Measurements from ENCODE around the gene FAM177B.
A peak's percentile ranks its signal among the peaks of the same experiment; 100 is the strongest.
"Not testable (repeated sequence)": the region's sequence is repeated elsewhere in the genome, so short reads cannot be mapped to it uniquely, and the experiment has no call there.

Gene FAM177B

DNA sequence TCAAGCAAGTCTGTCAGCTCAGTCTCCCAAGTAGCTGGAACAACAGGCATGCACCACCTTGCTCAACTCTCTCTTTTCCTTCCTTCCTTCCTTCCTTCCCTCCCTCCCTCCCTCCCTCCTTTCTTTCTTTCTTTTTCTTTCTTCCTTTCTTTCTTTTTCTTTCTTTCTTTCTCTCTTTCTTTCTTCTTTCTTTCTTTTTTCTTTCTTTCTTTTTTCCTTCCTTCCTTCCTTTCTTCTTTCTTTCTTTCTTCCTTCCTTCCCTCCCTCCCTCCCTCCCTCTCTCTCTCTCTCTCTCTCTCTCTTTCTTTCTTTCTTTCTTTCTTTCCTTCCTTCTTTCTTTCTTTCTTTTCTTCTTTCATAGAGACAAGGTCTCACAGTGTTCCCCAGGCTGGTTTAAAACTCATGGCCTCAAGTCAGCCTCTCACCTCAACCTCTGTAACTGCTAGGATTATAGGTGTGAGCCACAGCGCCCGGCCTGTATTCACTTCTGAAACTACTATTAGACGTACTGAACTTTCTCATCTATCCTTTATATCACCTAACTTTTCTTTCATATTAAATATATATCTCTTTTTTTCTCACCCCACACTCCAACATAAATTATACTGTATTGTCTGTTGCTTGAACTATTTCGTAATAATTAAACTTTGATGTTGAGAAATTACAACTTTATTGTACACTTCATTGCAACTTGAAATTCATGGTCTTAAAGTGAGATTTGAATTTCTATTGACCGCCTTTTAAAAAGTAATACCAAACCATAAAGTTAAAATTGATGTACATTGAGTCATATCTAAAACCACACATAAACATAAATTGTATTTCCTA, 4.8 kb downstream of the FAM177B start:
- not testable (repeated sequence) for DNase-seq

DNA sequence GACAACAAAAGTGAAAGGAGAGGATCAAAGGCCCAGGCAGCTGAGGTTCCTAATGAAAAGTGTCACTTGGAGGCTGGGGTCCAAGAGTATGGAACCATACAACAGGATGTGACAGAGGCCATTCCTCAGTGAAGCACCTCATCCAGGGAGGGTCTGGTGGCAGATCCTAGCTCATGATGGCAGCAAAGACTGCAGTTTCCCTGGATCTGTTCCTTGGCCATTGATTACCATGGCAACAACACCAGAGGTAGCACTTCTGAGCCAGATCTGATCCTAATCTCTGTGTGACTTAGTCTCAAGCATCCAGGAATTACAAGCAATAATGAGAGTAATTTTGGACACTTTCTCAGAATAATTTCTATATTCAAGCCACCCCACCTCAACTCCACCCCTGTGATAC, 12.9 kb downstream of the FAM177B start:
- no peak for DNase-seq

DNA sequence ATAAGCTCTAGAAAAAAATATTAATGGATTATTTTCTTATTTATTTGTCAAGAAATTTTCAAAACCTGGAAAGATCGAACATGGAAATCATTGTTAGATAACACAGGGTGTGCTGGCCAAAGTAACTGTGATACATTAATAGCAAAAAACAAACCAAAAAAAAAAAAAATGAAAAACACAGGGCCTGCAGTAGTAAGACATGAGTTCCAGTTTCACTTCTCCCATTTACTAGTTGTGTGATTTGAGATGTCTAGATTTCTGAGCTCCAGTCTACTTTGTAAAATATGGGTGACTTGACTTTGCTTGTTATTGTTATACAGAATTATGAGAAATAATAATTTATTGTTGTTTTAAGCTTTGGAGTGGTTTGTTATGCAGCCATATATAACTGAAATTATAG, 13.6 kb downstream of the FAM177B start:
- DNase-seq: no peak

DNA sequence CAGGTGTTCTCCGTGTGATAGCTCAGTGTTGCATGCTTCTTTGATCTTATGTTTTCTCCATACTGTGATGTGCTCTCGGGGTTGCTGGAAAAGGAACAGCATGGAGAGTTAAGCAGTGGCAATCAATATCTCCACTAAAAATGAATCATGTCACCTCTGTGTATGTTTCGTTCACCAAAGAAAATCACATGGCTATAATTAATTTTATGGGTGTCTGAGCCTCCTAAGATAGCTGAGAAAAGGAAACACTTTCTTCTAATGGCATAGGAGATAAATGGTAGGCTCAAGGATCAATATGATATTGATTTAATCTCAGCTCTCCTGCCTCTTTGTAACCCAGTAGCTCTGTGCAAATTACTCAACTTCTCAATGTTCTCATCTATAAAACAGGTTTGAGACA, 14.3 kb downstream of the FAM177B start:
- no peak for DNase-seq

DNA sequence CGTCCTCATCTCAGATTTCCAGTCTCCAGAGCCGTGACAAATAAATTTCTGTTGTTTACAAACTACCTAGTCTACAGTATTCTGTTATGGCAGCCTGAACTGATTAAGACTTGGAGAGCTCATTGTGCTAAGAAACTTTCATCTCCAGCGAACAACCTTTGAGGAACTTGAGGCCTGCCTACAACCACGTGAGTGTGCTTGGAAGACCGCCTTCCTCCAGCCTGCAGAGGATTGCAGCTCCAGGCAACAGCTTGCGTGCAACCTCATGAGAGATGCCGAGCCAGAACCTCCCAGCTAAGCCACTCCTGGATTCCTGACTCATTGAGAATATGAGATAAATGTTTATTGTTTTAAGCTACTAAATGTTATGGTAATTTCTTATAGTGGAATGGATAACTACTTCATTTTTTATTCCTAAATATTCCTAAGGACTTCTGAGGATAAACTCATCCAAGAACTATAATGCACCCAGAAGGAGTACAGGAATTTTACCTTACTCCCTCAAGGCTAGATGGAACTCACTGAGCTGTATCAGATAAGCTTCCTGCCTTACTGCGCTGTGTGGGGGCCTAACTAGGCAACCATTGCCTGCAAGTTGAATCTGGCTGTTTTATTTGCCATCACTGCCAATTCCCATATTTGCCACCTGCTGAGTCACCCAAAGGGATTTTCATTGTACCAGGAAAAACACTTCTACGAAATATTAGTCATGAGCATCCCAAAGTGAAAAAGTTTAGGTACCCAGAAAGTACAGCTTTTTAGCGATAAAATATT, 17.6 kb downstream of the FAM177B start:
- no peak for DNase-seq

DNA sequence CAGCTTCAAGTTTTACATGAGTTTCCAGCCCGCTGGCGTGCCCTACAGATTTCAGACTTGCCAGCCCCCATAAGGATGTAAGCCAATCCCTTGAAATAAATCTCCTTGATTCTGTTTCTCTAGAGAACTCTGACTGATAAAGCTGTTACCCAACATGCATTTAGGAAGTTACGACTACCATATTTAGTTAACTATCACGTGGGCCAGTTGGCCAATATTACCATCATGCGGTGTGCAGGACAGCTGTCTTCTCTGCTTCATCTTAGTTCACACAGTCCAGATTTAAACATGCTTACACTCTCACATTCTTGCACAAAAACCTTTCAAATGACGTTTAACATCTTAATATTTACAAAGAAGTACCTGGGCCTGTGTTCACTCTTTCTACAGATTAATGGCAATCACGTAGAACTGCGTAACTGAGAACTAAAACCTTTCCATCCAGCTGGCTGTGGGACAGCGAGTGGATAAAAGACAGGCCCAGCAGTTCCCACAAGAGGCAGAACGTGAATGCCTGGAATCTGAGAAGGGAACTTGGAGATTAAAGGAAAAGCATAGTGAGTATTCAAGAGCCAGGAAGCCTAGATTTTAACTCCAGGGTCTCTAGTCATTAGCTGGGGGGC, 20.8 kb downstream of the FAM177B start:
- no peak for DNase-seq

DNA sequence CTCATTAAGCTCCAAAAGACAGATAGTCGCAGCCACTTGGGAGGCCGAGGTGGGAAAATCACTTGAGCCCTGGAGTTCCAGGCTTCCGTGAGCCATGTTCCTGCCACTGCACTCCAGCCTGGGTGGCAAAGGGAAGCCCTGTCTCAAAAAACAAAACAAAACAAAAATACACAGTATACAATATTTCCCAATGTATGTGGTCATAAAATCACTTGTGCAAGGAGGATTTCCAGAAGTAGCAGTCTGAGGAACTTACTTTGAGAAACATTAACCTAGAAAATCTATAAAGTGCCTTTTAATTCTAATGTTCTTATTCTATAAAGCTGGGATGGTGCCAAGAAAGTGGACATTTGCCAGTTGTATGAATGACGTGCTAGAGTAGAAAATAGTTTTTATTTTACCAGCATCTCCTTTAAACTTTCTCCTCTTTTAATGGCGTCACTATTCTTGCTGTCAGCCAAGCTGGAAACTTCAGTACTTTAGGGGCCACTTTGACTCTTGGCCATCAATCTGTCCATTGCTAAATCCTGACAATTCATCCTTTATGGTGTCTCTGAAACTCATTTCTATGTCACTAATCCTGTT, 22.5 kb downstream of the FAM177B start:
- DNase-seq: no peak

DNA sequence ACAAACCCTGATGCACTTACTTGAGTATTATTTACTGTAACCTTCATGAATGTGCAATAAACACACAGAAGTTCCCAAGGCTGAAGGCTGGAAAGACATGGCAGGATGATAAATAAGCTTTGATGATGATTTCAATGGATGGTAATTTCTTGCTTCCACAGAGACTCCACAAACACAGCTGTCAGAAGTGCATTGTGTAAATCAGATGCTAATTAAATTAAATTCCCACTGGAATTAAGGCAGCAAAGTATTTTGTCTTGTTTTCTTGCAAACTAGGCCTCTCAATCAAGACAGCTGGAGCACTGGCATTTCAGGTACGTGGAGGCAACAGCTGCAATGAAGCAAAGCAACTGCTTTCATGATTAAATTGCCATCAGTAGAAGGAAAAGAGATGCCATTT, 24.1 kb downstream of the FAM177B start:
- DNase-seq: no peak

DNA sequence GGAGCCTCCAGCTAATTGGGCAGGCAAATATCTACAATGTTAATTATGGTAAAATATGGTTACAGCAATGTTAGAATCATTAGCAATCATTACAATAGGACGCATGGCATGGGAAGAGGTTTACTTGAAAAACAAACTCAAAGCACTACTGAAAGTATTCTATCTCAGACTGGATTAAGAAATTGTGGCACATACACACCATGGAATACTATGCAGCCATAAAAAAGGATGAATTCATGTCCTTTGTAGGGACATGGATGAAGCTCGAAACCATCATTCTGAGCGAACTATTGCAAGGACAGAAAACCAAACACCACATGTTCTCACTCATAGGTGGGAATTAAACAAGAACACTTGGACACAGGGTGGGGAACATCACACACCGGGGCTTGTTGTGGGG, 25.2 kb downstream of the FAM177B start:
- DNase-seq: not testable (repeated sequence)

DNA sequence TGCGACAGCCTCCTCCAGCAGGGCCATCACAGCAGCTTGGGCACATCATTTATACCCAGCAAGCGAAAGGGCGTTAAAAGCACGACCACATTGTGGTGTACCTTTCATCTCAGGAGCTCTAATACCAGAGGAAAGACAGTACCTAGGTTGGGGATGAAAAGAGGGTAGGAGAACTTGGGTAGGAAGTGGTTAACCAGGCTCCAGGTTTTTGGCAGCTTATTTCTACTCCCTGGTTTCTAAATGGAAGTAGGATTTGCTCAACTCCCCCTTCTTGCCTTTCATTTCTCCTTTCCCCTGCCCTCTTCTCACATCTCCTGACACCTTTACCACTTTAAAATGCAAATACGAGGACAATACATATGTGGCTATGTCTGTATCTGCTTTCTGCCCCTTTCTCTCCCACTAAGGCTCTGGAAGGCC, 30.2 kb downstream of the FAM177B start:
- DNase-seq: no peak

DNA sequence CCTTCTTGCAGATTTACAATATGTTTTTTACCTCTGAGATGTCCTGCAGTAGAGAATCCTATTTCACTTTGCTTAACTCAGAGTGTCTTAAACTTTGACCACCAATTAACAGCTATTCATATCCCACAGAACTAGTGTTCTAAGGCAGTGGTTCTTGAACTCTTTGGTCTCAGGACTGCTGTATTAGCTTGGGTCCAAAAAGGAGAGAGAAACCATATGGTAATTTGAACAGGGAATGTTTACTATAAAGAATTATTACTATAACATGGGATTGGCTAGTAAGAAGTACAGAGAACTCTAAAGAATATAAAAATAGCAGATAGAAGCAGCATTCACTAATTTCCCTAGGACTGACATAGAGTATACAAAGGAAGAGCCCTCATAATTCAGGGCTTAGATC, 31.6 kb downstream of the FAM177B start:
- DNase-seq: no peak

DNA sequence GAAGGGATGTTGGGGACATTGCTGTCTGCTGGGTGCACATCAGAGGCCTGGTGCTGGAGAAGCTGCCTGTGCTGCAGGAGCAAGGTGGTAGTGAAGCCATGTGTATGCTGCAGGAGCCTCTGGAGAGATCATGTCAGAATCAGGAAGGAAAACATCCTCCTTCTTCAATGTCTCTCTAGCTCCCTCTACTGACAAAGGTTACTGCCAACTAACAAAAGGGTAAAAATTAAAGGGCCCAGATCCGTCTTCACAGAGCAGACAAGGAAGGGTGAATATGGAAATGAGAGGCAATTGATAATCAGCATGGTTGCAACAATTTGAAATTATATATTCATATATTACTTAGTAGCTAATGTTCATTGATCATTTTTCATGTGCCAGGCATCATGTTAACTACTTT, 32.2 kb downstream of the FAM177B start:
- DNase-seq: no peak

DNA sequence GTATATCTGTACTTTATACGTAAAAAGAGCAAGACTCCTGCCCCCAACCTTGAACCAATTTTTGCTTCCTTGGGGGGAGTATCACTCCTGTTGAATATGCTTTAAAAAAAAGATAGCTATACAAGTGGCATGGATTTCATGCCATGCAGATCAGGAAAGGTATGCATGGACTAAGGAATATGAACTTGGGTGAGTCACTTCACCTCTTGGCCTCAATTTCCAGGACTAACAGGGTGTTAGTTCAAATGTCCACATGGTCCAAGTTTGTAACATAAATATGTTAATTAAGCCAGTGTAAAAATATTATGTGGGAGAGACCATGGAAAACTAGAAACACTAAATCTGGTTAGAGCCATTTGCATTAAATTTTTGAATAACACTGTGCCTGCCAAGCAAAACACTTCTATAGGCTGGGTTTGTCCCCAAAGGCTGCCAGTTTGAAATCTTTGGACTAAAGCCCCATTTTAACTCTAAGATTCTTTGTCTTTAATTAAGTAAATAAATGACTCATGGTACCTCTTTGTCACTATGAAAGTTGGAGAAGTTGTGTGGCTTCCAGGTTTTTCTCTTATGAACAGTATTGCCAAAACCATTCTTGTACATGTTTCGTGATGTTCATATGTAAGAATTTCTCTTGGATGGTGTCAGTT, 33.1 kb downstream of the FAM177B start:
- DNase-seq: peak; percentile 28

DNA sequence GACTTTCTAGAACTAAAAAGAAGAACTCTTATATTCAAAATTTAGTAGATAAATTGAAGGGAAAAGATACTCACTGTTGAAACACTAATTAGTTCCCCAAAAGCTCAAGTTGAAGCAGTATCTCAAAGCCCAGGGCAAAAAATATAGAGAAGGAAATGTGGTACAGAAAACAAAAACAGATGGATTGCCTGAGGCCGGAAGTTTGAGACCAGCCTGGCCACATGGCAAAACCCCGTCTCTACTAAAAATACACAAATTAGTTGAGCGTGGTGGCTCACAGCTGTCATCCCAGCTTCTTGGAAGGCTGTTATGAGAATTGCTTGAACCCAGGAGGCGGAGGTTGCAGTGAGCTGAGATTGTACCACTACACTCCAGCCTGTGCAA, 36.0 kb downstream of the FAM177B start:
- peak; percentile 40 for DNase-seq

DNA sequence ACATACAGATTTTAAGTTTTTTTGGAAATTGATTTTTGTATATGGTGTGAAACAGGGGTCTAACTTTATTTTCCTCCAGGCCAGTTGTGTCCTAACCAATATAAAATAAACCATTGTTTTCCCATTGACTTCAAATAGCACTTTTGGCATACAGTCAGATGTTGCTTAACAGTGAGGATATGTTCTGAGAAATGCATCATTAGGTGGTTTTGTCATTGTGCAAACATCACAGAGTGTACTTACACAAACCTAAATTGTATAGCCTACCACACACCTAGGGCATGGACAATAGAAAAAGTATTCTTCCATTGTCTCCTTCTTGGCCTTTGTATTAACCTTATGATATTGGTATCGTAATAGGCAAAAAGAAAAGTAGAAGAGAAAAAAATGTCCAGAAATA, 40.5 kb downstream of the FAM177B start:
- DNase-seq: no peak

DNA sequence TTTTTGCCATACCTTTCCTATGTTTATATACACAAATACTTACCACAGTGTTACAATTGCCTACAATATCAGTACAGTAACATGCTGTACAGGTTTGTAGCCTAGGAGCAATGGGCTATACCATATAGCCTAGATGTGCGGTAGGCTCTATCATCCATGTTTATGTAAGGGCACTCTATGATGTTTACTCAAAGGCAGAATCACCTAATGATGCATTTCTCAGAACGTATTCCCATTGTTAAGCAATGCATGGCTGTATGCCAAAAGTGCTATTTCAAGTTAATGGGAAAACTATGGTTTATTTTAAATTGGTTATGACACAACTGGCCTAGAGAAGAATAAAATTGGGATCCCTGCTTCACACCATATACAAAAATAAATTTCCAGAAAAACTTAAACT, 41.0 kb downstream of the FAM177B start:
- DNase-seq: no peak

DNA sequence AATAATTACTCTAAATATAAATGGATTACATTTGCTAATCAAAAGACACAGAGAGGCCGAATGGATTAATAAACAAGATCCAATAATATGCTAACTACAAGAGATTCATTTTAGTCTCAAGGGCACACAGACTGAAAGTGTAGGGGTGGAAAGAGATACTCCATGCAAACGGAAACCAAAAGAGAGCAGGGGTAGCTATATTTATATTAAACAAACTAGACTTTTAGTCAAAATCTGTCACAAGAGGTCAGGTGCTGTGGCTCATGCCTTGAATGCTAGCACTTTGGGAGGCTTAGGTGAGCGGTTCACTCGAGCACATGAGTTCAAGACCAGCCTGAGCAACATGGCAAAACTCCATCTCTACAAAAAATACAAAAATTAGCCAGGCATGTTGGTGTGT, 44.2 kb downstream of the FAM177B start:
- DNase-seq: no peak

DNA sequence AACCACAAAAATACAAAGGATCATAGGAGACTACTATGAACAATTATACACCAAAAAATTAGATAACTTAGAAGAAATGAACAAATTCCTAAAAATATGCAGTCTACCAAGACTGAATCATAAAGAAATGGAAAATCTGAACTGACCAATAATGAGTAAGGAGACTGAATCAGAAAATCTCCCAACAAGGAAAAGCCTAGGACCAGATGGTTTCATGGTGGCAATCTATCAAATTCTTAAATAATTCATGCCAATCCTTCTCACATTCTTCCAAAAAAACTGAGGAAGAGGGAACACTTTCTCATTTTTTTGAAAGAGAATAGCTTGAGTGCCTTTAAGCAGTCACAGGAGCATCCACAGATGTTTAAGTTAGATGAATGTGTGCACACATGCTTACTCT, 46.0 kb downstream of the FAM177B start:
- DNase-seq: no peak

DNA sequence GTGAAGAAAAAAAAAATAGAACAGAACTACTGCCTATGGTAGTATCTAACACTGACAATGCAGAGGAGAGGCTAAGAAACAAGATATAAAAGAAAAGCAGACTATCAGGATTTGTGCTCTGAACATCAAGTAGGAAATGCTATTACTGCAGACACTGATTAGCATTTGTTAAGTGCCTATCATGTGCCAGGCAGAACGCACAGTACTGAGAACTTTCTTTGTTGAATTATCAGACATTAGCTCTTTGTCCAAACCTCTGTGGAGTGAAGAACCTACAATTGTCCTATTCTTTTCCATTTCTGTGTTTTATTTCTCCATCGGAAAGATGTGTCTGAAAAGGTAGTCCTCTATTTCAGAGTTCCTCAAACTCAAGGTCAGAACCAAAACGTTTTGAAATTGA, 47.4 kb downstream of the FAM177B start:
- no peak for DNase-seq

DNA sequence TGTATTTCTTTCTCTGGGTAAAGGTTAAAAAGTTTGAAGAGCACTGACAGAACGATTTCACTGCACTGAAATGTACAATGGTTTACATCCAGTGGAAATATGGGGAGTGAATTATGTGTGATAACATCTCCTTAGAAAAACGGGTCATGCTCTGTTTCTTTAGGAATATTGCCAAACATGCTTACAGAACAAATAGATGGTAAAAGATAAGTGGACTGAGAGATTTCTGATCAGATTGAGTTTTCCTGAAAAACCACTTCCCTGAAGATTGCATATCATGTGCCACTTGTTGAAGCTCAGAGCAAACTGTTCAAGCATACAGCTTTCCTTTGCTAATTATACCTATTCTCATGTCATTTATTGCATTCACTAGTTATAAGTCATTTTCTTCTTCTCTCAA, 47.9 kb downstream of the FAM177B start:
- no peak for DNase-seq

DNA sequence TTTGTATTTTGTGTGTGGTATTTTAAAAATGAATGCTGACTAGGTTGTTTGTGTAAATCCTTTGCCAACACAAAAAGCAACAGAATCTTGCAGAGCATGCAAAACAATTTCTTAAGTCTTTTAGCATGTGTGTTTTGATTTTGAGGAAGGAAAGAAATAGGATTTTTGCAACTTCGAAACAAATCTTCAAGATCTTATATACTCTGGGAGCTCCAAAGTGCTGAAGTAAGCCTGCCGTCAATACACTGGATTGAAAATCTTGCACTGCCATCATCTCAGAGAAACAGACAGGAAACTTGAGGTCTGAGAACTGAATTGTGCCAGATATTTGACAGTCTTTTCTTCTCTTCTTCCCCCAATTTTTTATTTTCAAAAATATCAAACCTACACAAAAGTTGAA, 48.5 kb downstream of the FAM177B start:
- DNase-seq: no peak

DNA sequence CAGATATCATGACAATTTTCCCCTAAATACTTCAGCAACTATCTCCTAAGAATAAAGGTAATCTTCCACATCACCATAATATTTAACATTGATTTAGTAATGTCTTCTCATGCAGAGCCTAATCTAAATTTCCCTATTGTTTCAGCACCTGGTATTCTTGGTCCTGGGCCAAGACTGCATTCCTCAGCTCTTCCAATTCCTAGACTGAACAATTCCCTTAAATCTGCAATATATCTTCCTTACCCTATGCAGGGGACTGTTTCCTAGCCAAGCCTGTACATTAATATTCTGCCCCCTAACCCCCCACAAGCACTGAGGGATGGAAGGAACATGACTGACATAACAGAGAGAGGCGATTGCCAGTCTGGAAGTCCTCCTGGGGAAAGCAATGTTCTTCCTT, 49.1 kb downstream of the FAM177B start:
- no peak for DNase-seq

DNA sequence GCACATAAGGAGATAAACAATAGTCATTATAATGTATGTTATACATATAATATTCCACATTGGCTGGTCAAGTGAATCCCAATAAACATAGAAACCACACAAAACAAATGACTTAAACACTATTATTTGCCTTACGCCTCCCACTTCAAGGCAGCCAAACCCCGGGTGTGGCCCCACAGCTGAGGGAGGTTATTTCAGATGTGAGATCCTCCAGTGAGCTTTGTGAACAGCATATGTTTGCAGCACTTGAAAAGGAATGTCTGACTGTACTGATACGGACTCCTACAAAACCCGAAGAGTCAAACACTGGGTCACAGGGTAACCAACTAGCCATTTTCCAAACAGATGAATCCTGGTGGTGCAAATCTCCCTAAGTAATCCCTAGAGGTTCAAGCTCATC, 50.7 kb downstream of the FAM177B start:
- DNase-seq: no peak

All from NCI-H446 treated with DMSO at 0.1 percent for 48 hours (cell line).